ENCODE data around the gene GJB6. TPM values are rescaled to one million over a fixed set of nuclear protein-coding genes. Genes with fewer than 3 reads are reported as not detected.

Gene GJB6
- total RNA-seq, 1 experiment from 2014 or later, result not detected

- ChIA-PET POLR2A (no interaction called here), CTCF (no interaction called here)
- H3K4me1 Mint-ChIP-seq, result peaks cover 6% of the 10 kb centered on the region; the same call in 1 of the 2 replicates
- no peak overlapping the region for H3K4me3 Mint-ChIP-seq
- DNase-seq (ENCODE audit: low spot score) (no peak), ATAC-seq (no peak)
- H3K9me3 Mint-ChIP-seq, result no peaks in the 10 kb centered on the region
- H3K36me3 Mint-ChIP-seq, result no peaks in the 10 kb centered on the region
- no peak overlapping the region for H3K27ac Mint-ChIP-seq
- TF ChIP-seq ZNF121 (CRISPR knock-in tag; IDR thresholded peaks at IDR 0.05), result no peak
- no peaks in the 10 kb centered on the region; the same call in 1 of the 2 replicates for H3K27me3 Mint-ChIP-seq (ENCODE audit: low read depth)
Measured at GRCh38 chr13:20175406-20175794, 56.7 kb downstream of the GJB6 start.

GRCh38 chr13:20174656-20175405, 57.3 kb downstream of the GJB6 start:
- Mint-ChIP-seq H3K9me3 (no peaks in the 10 kb centered on the region), H3K27me3 (ENCODE audit: low read depth) (no peaks in the 10 kb centered on the region; the same call in 1 of the 2 replicates), H3K27ac (no peak overlapping the region), H3K4me1 (peaks cover 6% of the 10 kb centered on the region; the same call in 1 of the 2 replicates), H3K36me3 (no peaks in the 10 kb centered on the region), H3K4me3 (no peak overlapping the region)
- POLR2A ChIA-PET, result no interaction called here
- ATAC-seq (peak; percentile 47), DNase-seq (ENCODE audit: low spot score) (no peak)
- TF ChIP-seq FOXJ3 (CRISPR knock-in tag; IDR thresholded peaks at IDR 0.05; ENCODE audit: borderline replicate concordance), result no peak
- TF ChIP-seq ATF3 (CRISPR knock-in tag; conservative IDR thresholded peaks at IDR 0.05), result no peak
- TF ChIP-seq CDX4 (CRISPR knock-in tag; IDR thresholded peaks at IDR 0.05; ENCODE audit: borderline replicate concordance), result no peak
- CTCF ChIA-PET, result interaction anchor here (0.7 kb wide), 1 partner anchor 22 kb away, joined by 3 read pairs; no protein-coding TSS in a partner anchor

- POLR2A ChIA-PET, result interaction anchor here (0.6 kb wide), 1 partner anchor 396 kb away, joined by 4 read pairs; no protein-coding TSS in a partner anchor
- DNase-seq (ENCODE audit: low spot score) (no peak), ATAC-seq (no peak)
- no peaks in the 10 kb centered on the region for H3K36me3 Mint-ChIP-seq
- H3K4me1 Mint-ChIP-seq, result peaks cover 6% of the 10 kb centered on the region; the same call in 1 of the 2 replicates
- H3K27ac Mint-ChIP-seq, result no peak overlapping the region
- TF ChIP-seq ESRRA (CRISPR knock-in tag; IDR thresholded peaks at IDR 0.05; ENCODE audit: borderline replicate concordance) (no peak), HMGXB4 (CRISPR knock-in tag; IDR thresholded peaks at IDR 0.05) (no peak), E2F5 (CRISPR knock-in tag; IDR thresholded peaks at IDR 0.05) (no peak), ZSCAN18 (CRISPR knock-in tag; IDR thresholded peaks at IDR 0.05) (no peak), USF1 (CRISPR knock-in tag; IDR thresholded peaks at IDR 0.05) (no peak), CDX4 (CRISPR knock-in tag; IDR thresholded peaks at IDR 0.05; ENCODE audit: borderline replicate concordance) (no peak), ZBTB21 (CRISPR knock-in tag; IDR thresholded peaks at IDR 0.05; ENCODE audit: borderline replicate concordance) (no peak), ZNF416 (CRISPR knock-in tag; IDR thresholded peaks at IDR 0.05) (no peak)
- no peak overlapping the region for H3K4me3 Mint-ChIP-seq
- CTCF ChIA-PET, result interaction anchor here (0.9 kb wide), 1 partner anchor 24 kb away, joined by 4 read pairs; no protein-coding TSS in a partner anchor
- H3K9me3 Mint-ChIP-seq, result no peaks in the 10 kb centered on the region
- no peaks in the 10 kb centered on the region; the same call in 1 of the 2 replicates for H3K27me3 Mint-ChIP-seq (ENCODE audit: low read depth)
Measured at GRCh38 chr13:20173116-20173746, 58.9 kb downstream of the GJB6 start.

Other genes with a start within 250 kb of the GJB6 start
- 0.48 to 0.85 TPM (median 0.82 TPM) in 3 replicates for gene GJA3, start 71.3 kb downstream of the GJB6 start, total RNA-seq (2021)
- 0.11 TPM in 2 of 3 replicates, not detected in the other for gene GJB2, start 39.4 kb downstream of the GJB6 start, total RNA-seq (2021)

All from WTC11 (cell line).